A549 (cell line): ENCODE results near the gene DSC1. TPM values are rescaled to one million over a fixed set of nuclear protein-coding genes. Genes with fewer than 3 reads are reported as not detected.

ENCODE experiments used
- ATAC-seq, 2 experiments: fragments of 200-7000 bp in 1 of 2; fragments of >200 bp in 1 of 2; cut with Nextera tagmentation in 1 of 2; cut with Tn5 transposase in 1 of 2; 3 replicates each; pipeline versions ENCODE4 v1.8.0 to v1.9.1; 2018 to 2020; ENCODE audit warnings: mild to moderate bottlenecking in 1 of 2, moderate library complexity in 1 of 2
- CTCF ChIA-PET: fragments of 300-600 bp; sonication (Branson Sonifier 250); formaldehyde crosslinking; extraction: SDS; loops from one replicate; lab custom pipeline; 2021; ENCODE audit warnings: antibody characterized with exemption, inconsistent platforms; lab: Yijun Ruan, JAX
- POLR2A ChIA-PET: fragments of 350-600 bp; formaldehyde crosslinking; extraction: SDS; loops from one replicate; lab custom pipeline; 2021; ENCODE audit warnings: antibody characterized with exemption, inconsistent platforms; lab: Yijun Ruan, JAX
- DNase-seq, 2 experiments: peaks; one replicate each; pipeline versions ENCODE4 v3.0.0 to v3.0.0-alpha.2; 2011 to 2016; ENCODE audit warnings: low read depth in 1 of 2, low spot score in 1 of 2
- FAIRE-seq: peaks from 2 replicates; lab custom pipeline; 2011; peaks lifted over from hg19 to GRCh38; lab: Jason Lieb, UNC
- H3K27ac ChIP-seq, 2 experiments: fragments of >200 bp; sonication (Bioruptor Twin); formaldehyde crosslinking; 3 replicates each; pipeline ENCODE4 v1.5.1; 2016 to 2017
- H3K4me1 ChIP-seq: fragments of >200 bp; sonication (Bioruptor Twin); formaldehyde crosslinking; 3 replicates; pipeline ENCODE4 v1.6.1; 2016
- H3K4me2 ChIP-seq: fragments of >200 bp; sonication (Bioruptor Twin); formaldehyde crosslinking; 3 replicates; pipeline ENCODE4 v1.6.1; 2016
- H3K4me3 ChIP-seq: fragments of >200 bp; sonication (Bioruptor Twin); formaldehyde crosslinking; 3 replicates; pipeline ENCODE4 v1.5.1; 2016
- H3K9me3 ChIP-seq: fragments of >200 bp; sonication (Bioruptor Twin); formaldehyde crosslinking; 3 replicates; pipeline ENCODE4 v1.6.1; 2016
- EHF ChIP-seq: fragments of 250-450 bp; sonication (Bioruptor Pico); IDR thresholded peaks from 2 replicates; pipeline ENCODE4 v1.5.0; 2020; ENCODE audit warnings: mild to moderate bottlenecking
- EP300 ChIP-seq, 2 experiments: fragments of >200 bp; sonication (Bioruptor Twin); formaldehyde crosslinking; IDR thresholded peaks; 2 replicates in 1 of 2; 3 replicates in 1 of 2; pipeline ENCODE4 v1.6.1; 2016 to 2017
- FOSL2 ChIP-seq, 2 experiments: fragments of 450-650 bp in 1 of 2; fragments of >200 bp in 1 of 2; sonication (Bioruptor Twin) in 1 of 2; formaldehyde crosslinking; IDR thresholded peaks; 2 replicates each; pipeline versions ENCODE4 v1.5.0 to v1.6.1; 2016 to 2020; ENCODE audit warnings: mild to moderate bottlenecking in 1 of 2, moderate library complexity in 1 of 2
- HEYL ChIP-seq: fragments of 250-450 bp; sonication (Bioruptor Pico); IDR thresholded peaks from 2 replicates; pipeline ENCODE4 v1.8.0; 2021; ENCODE audit warnings: mild to moderate bottlenecking, moderate library complexity
- NFE2L2 ChIP-seq: fragments of 150-350 bp; conservative IDR thresholded peaks from 2 replicates; pipeline ENCODE4 v1.6.1; 2014; ENCODE audit warnings: low read length
- NR3C1 ChIP-seq: fragments of >200 bp; sonication (Bioruptor Twin); formaldehyde crosslinking; IDR thresholded peaks from 3 replicates; pipeline ENCODE4 v1.6.1; 2017
- RAD21 ChIP-seq, 2 experiments: fragments of >200 bp in 1 of 2; sonication (Bioruptor Twin) in 1 of 2; formaldehyde crosslinking in 1 of 2; IDR thresholded peaks in 1 of 2; conservative IDR thresholded peaks in 1 of 2; 2 replicates in 1 of 2; 3 replicates in 1 of 2; pipeline ENCODE4 v1.6.1; 2012 to 2018; ENCODE audit warnings: inconsistent platforms in 1 of 2
- RARB ChIP-seq: fragments of 250-450 bp; sonication (Bioruptor Pico); IDR thresholded peaks from 2 replicates; pipeline ENCODE4 v1.8.0; 2021; ENCODE audit warnings: mild to moderate bottlenecking, moderate library complexity
- SMC3 ChIP-seq: fragments of >200 bp; sonication (Bioruptor Twin); formaldehyde crosslinking; IDR thresholded peaks from 3 replicates; pipeline ENCODE4 v1.6.1; 2018; ENCODE audit warnings: inconsistent platforms
- SREBF2 ChIP-seq: fragments of 450-650 bp; IDR thresholded peaks from 2 replicates; pipeline ENCODE4 v1.6.1; 2014; ENCODE audit warnings: mild to moderate bottlenecking, moderate library complexity
- WGBS: methylation state at CpG from one replicate; pipeline ENCODE4 v1.1.6; 2017; ENCODE audit errors: missing lambda C conversion rate; 5-methylcytosine and 5-hydroxymethylcytosine counted together
- polyA plus RNA-seq, 4 experiments: library from polyadenylated mRNA; depleted of rRNA in 3 of 4; stranded (reverse); fragments of >200 nt; fragmentation: RNase III in 1 of 4; extraction: RNeasy Plus Mini Kit Qiagen cat#74134 plus additional on column Dnase treatment in 1 of 4; gene quantifications; 2 replicates in 3 of 4; 3 replicates in 1 of 4; pipeline ENCODE4 v1.2.3, GENCODE V29; 2011 to 2017
- TF ChIP-seq, protein P1 (sequence below): fragments of 450-650 bp; IDR thresholded peaks from 2 replicates; pipeline ENCODE4 v1.6.1; 2014; ENCODE audit warnings: antibody characterized with exemption
- TF ChIP-seq, protein P2 (sequence below): fragments of >200 bp; sonication (Bioruptor Twin); formaldehyde crosslinking; IDR thresholded peaks from 3 replicates; pipeline ENCODE4 v1.6.1; 2016
- TF ChIP-seq, protein P3 (sequence below): fragments of 200-600 bp; sonication (generic); IDR thresholded peaks from 2 replicates; pipeline ENCODE4 v1.6.1; 2016; ENCODE audit warnings: antibody characterized with exemption, mild to moderate bottlenecking, moderate library complexity

The DSC1 gene
- polyA plus RNA-seq, 2 of the 4 experiments (the other 2 are of a cell fraction): not detected

DNA sequence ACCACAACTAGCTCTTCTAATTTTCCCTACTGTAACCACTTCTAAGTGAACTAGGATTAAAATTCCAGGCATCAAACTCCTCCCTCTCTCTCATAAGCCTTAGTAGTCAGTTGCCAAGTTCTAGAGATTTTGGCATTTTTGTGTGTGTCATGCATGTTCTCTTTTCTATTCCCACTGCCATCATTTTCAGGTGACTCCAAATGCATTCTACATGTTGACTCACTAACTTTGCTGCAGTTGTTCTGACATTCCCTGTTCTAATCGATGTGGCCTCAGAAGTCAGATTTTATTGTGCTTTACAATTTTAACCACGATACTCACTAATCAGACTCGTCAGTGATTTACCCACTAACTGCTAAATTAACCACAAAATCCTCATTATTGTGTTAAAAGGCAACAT is 13.3 kb downstream of the DSC1 start:
- Histone ChIP-seq H3K4me3 (no peak overlapping the region), H3K4me1 (no peaks in the 10 kb centered on the region), H3K27ac (no peak overlapping the region), H3K4me2 (no peak overlapping the region), H3K9me3 (no peaks in the 10 kb centered on the region)
- DNase-seq (no peak), ATAC-seq (no peak), FAIRE-seq (no peak)
- CTCF ChIA-PET: no interaction called here
- TF ChIP-seq, protein P1, sequence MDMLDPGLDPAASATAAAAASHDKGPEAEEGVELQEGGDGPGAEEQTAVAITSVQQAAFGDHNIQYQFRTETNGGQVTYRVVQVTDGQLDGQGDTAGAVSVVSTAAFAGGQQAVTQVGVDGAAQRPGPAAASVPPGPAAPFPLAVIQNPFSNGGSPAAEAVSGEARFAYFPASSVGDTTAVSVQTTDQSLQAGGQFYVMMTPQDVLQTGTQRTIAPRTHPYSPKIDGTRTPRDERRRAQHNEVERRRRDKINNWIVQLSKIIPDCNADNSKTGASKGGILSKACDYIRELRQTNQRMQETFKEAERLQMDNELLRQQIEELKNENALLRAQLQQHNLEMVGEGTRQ: no peak
- no peak for TF ChIP-seq EHF (CRISPR knock-in tag)
- TF ChIP-seq SREBF2: no peak
- POLR2A ChIA-PET: no interaction called here
- 15% methylated on average over 3 of the region's 3 CpGs for WGBS

DNA sequence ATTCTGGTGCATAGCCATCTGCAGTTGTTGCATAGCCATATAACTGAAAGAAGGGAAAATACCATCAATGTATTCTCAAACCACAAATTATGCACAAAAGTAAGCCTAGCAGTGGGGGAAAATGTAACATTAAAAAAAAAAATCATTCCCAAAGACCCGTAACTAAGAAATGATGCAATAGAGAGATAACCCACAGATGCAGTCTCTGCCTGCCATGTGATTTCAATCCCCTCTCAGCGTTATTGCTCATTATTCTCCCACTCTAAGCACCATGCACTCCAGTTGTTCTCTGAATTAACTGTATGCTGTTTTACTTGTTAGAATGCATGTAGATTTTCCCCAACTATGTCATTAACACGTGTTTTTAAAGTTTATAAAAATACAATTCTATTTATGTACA is 14.1 kb downstream of the DSC1 start:
- CTCF ChIA-PET: no interaction called here
- Histone ChIP-seq H3K4me1 (no peaks in the 10 kb centered on the region), H3K4me3 (no peak overlapping the region), H3K27ac (no peak overlapping the region), H3K4me2 (no peak overlapping the region), H3K9me3 (no peaks in the 10 kb centered on the region)
- POLR2A ChIA-PET: no interaction called here
- DNase-seq (no peak), ATAC-seq (no peak), FAIRE-seq (no peak)
- WGBS: 43% methylated on average over 3 of the region's 3 CpGs
- TF ChIP-seq NFE2L2 (no peak), HEYL (CRISPR knock-in tag) (no peak), EP300 (IDR thresholded peaks at IDR 0.05) (no peak), RARB (no peak)

DNA sequence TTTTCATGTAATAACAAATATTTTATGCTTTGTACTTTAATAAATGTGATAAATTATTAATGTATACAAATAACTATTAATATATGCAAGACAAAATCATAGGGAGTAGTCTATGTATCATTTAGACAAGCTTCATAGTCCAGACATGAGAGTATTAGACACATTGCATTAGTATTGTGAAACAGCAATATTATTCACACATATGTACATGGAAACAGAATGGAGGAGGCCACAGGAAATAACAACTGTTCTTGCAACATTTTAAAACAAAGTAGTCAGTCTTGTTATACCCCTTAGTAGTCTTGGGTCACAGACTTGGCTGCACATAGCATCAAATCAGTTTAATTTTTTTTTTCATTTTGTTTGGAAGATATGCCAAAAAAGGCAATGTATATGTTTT is 15.8 kb downstream of the DSC1 start:
- no peak for TF ChIP-seq SMC3
- no peak for TF ChIP-seq FOSL2 (IDR thresholded peaks at IDR 0.05)
- TF ChIP-seq FOSL2 (CRISPR knock-in tag; IDR thresholded peaks at IDR 0.05): no peak
- no peak for TF ChIP-seq EHF (CRISPR knock-in tag)

DNA sequence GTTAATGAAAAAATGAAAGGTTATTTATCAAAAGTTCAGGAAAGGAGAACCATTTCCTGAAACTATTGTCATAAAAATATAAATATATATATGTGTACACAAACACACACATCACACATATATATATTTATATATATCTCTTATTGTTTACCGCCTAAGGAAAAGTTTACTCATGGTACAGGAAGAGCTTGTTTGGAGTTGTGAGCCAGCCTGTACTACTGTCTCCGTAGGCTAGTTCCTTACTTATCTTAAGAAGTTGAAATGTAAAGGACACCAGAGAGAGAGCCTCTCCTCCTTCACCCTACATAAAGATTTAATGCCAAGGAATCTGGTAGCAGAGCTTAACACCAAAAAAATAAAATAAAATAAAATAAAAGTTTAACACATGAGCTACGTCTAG is 19.6 kb downstream of the DSC1 start:
- no peak for DNase-seq
- no peak for ATAC-seq
- POLR2A ChIA-PET: no interaction called here

More for the DNA sequence above, 15.8 kb downstream of the DSC1 start:
- no peaks in the 10 kb centered on the region for H3K4me1 ChIP-seq
- no peaks in the 10 kb centered on the region for H3K9me3 ChIP-seq
- FAIRE-seq: no peak
- ChIA-PET CTCF (no interaction called here), POLR2A (no interaction called here)
- no peak for ATAC-seq
- DNase-seq: no peak
- H3K4me2 ChIP-seq: no peak overlapping the region
- no peak overlapping the region for H3K4me3 ChIP-seq
- no peak overlapping the region for H3K27ac ChIP-seq

More for the DNA sequence above, 19.6 kb downstream of the DSC1 start:
- Histone ChIP-seq H3K4me2 (no peak overlapping the region), H3K9me3 (no peaks in the 10 kb centered on the region), H3K4me3 (no peak overlapping the region), H3K4me1 (no peaks in the 10 kb centered on the region), H3K27ac (no peak overlapping the region)
- CTCF ChIA-PET: no interaction called here
- no peak for FAIRE-seq
- TF ChIP-seq, protein P2, sequence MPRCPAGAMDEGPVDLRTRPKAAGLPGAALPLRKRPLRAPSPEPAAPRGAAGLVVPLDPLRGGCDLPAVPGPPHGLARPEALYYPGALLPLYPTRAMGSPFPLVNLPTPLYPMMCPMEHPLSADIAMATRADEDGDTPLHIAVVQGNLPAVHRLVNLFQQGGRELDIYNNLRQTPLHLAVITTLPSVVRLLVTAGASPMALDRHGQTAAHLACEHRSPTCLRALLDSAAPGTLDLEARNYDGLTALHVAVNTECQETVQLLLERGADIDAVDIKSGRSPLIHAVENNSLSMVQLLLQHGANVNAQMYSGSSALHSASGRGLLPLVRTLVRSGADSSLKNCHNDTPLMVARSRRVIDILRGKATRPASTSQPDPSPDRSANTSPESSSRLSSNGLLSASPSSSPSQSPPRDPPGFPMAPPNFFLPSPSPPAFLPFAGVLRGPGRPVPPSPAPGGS: no peak
- no peak for TF ChIP-seq RAD21 (conservative IDR thresholded peaks at IDR 0.05 in 1 of 2, IDR thresholded peaks at IDR 0.05 in 1 of 2)
- TF ChIP-seq NR3C1: no peak
- TF ChIP-seq SREBF2: no peak
- TF ChIP-seq, protein P3, sequence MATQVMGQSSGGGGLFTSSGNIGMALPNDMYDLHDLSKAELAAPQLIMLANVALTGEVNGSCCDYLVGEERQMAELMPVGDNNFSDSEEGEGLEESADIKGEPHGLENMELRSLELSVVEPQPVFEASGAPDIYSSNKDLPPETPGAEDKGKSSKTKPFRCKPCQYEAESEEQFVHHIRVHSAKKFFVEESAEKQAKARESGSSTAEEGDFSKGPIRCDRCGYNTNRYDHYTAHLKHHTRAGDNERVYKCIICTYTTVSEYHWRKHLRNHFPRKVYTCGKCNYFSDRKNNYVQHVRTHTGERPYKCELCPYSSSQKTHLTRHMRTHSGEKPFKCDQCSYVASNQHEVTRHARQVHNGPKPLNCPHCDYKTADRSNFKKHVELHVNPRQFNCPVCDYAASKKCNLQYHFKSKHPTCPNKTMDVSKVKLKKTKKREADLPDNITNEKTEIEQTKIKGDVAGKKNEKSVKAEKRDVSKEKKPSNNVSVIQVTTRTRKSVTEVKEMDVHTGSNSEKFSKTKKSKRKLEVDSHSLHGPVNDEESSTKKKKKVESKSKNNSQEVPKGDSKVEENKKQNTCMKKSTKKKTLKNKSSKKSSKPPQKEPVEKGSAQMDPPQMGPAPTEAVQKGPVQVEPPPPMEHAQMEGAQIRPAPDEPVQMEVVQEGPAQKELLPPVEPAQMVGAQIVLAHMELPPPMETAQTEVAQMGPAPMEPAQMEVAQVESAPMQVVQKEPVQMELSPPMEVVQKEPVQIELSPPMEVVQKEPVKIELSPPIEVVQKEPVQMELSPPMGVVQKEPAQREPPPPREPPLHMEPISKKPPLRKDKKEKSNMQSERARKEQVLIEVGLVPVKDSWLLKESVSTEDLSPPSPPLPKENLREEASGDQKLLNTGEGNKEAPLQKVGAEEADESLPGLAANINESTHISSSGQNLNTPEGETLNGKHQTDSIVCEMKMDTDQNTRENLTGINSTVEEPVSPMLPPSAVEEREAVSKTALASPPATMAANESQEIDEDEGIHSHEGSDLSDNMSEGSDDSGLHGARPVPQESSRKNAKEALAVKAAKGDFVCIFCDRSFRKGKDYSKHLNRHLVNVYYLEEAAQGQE: no peak
- WGBS: 88% methylated on average over 3 of the region's 3 CpGs
